HG03432 (cell line): ENCODE results near the gene LARP4.
"Not testable (repeated sequence)": the region's sequence is repeated elsewhere in the genome, so short reads cannot be mapped to it uniquely, and the experiment has no call there.

ENCODE experiments used
- ATAC-seq: cut with Tn5 transposase; IDR thresholded peaks from one replicate; pipeline ENCODE4 v1.9.1; 2021; ENCODE audit warnings: mild to moderate bottlenecking, moderate library complexity; ENCODE audit not compliant: unreplicated experiment

Gene LARP4

GRCh38 chr12:50400104-50400637 is 514 bp upstream of the LARP4 start:
- no peak for ATAC-seq

- ATAC-seq = no peak
Observed at GRCh38 chr12:50401500-50402081, 906 bp downstream of the LARP4 start.

GRCh38 chr12:50402264-50403000 is 1.7 kb downstream of the LARP4 start:
- no peak for ATAC-seq

- no peak for ATAC-seq
Observed at GRCh38 chr12:50403001-50403440, 2.3 kb downstream of the LARP4 start.

- no peak for ATAC-seq
Observed at GRCh38 chr12:50404307-50404706, 3.6 kb downstream of the LARP4 start.

GRCh38 chr12:50411051-50411660 is 10.5 kb downstream of the LARP4 start:
- ATAC-seq = no peak

GRCh38 chr12:50415899-50416479 is 15.3 kb downstream of the LARP4 start:
- no peak for ATAC-seq

- no peak for ATAC-seq
Observed at GRCh38 chr12:50419112-50419909, 18.6 kb downstream of the LARP4 start.

GRCh38 chr12:50422855-50423254 is 22.2 kb downstream of the LARP4 start:
- not testable (repeated sequence) for ATAC-seq

GRCh38 chr12:50423342-50423741 is 22.7 kb downstream of the LARP4 start:
- not testable (repeated sequence) for ATAC-seq

- ATAC-seq = no peak
Observed at GRCh38 chr12:50425589-50426258, 25.0 kb downstream of the LARP4 start.

GRCh38 chr12:50431656-50432055 is 31.0 kb downstream of the LARP4 start:
- ATAC-seq = not testable (repeated sequence)

GRCh38 chr12:50440288-50440687 is 39.6 kb downstream of the LARP4 start:
- ATAC-seq = no peak

GRCh38 chr12:50441763-50442162 is 41.1 kb downstream of the LARP4 start:
- no peak for ATAC-seq

- no peak for ATAC-seq
Observed at GRCh38 chr12:50442178-50442908, 41.7 kb downstream of the LARP4 start.

GRCh38 chr12:50449671-50450070 is 49.0 kb downstream of the LARP4 start:
- not testable (repeated sequence) for ATAC-seq

- no peak for ATAC-seq
Observed at GRCh38 chr12:50452795-50453194, 52.1 kb downstream of the LARP4 start.

GRCh38 chr12:50453872-50454271 is 53.2 kb downstream of the LARP4 start:
- no peak for ATAC-seq

GRCh38 chr12:50458606-50459005 is 57.9 kb downstream of the LARP4 start:
- no peak for ATAC-seq
